HEK293 (cell line): ENCODE measurements around the gene ARHGEF7.

Experiments
- CTCF ChIA-PET: fragments of 350-600 bp; formaldehyde crosslinking; extraction: SDS; loops from one replicate; lab custom pipeline; 2021; ENCODE audit warnings: antibody characterized with exemption; lab: Yijun Ruan, JAX
- POLR2A ChIA-PET: fragments of 300-600 bp; formaldehyde crosslinking; extraction: SDS; loops from one replicate; lab custom pipeline; 2020; ENCODE audit warnings: antibody characterized with exemption, inconsistent platforms; lab: Yijun Ruan, JAX
- H3K27ac ChIP-seq: fragments of 200-500 bp; sonication (Bioruptor generic); 2 replicates; pipeline ENCODE4 v1.5.1; 2014; ENCODE audit warnings: low read depth, low read length, control low read depth, inconsistent platforms; ENCODE audit errors: extremely low read depth
- H3K36me3 ChIP-seq, 2 experiments: fragments of 200-500 bp in 1 of 2; sonication (Bioruptor generic) in 1 of 2; 1 replicate in 1 of 2; 2 replicates in 1 of 2; pipeline ENCODE4 v1.5.1; 2014 to 2017; ENCODE audit warnings: inconsistent platforms in 2 of 2, low read length in 2 of 2; ENCODE audit not compliant: control insufficient read depth in 2 of 2, insufficient read depth in 1 of 2
- H3K4me1 ChIP-seq: fragments of 200-500 bp; sonication (Bioruptor generic); 2 replicates; pipeline ENCODE4 v1.5.1; 2014; ENCODE audit warnings: mild to moderate bottlenecking, low read length, inconsistent platforms; ENCODE audit not compliant: control insufficient read depth, insufficient read depth
- H3K4me3 ChIP-seq: 2 replicates; pipeline ENCODE4 v1.5.1; 2011; ENCODE audit warnings: low read depth, mild to moderate bottlenecking, control low read depth, low read length, moderate library complexity
- H3K9me3 ChIP-seq: fragments of 200-500 bp; sonication (Bioruptor generic); 2 replicates; pipeline ENCODE4 v1.5.1; 2014; ENCODE audit warnings: low read depth, low read length, inconsistent platforms; ENCODE audit not compliant: control insufficient read depth, insufficient read depth
- HOXA7 ChIP-seq: sonication (generic); formaldehyde crosslinking; IDR thresholded peaks from 2 replicates; pipeline ENCODE4 v1.8.1; 2022; ENCODE audit warnings: missing genetic modification reagents, borderline replicate concordance
- KLF16 ChIP-seq: fragments of 450-650 bp; formaldehyde crosslinking; IDR thresholded peaks from 2 replicates; pipeline ENCODE4 v1.5.1; 2017; ENCODE audit warnings: missing biosample characterization, missing genetic modification characterization
- SP3 ChIP-seq: fragments of 450-650 bp; formaldehyde crosslinking; IDR thresholded peaks from 2 replicates; pipeline ENCODE4 v1.5.1; 2016; ENCODE audit warnings: missing biosample characterization, missing genetic modification characterization
- YY1 ChIP-seq: fragments of 450-650 bp; formaldehyde crosslinking; IDR thresholded peaks from 2 replicates; pipeline ENCODE4 v1.5.1; 2018; ENCODE audit warnings: missing biosample characterization, missing genetic modification characterization
- ZFP37 ChIP-seq: fragments of 450-650 bp; formaldehyde crosslinking; IDR thresholded peaks from 2 replicates; pipeline ENCODE4 v1.5.1; 2016; ENCODE audit warnings: missing biosample characterization, missing genetic modification characterization
- ZNF214 ChIP-seq: fragments of 450-650 bp; formaldehyde crosslinking; IDR thresholded peaks from 2 replicates; pipeline ENCODE4 v1.5.1; 2017; ENCODE audit warnings: missing biosample characterization, mild to moderate bottlenecking, missing genetic modification characterization, borderline replicate concordance
- ZNF266 ChIP-seq: fragments of 450-650 bp; formaldehyde crosslinking; IDR thresholded peaks from 2 replicates; pipeline ENCODE4 v1.5.1; 2016; ENCODE audit warnings: missing biosample characterization, missing genetic modification characterization, low read depth
- ZNF600 ChIP-seq: fragments of 450-650 bp; formaldehyde crosslinking; IDR thresholded peaks from 2 replicates; pipeline ENCODE4 v1.5.1; 2016; ENCODE audit warnings: missing biosample characterization, missing genetic modification characterization
- ZNF624 ChIP-seq: fragments of 450-650 bp; formaldehyde crosslinking; IDR thresholded peaks from 2 replicates; pipeline ENCODE4 v1.5.1; 2017; ENCODE audit warnings: missing biosample characterization, missing genetic modification characterization
- TF ChIP-seq, protein P1 (sequence below): fragments of 450-650 bp; formaldehyde crosslinking; IDR thresholded peaks from 2 replicates; pipeline ENCODE4 v1.5.1; 2016; ENCODE audit warnings: missing biosample characterization, missing genetic modification characterization
- TF ChIP-seq, protein P2 (sequence below): fragments of 450-650 bp; formaldehyde crosslinking; IDR thresholded peaks from 2 replicates; pipeline ENCODE4 v1.5.1; 2016; ENCODE audit warnings: missing biosample characterization, missing genetic modification characterization
- TF ChIP-seq, protein P3 (sequence below): fragments of 450-650 bp; formaldehyde crosslinking; IDR thresholded peaks from 2 replicates; pipeline ENCODE4 v1.5.1; 2017; ENCODE audit warnings: missing biosample characterization, missing genetic modification characterization
- TF ChIP-seq, protein P4 (sequence below): sonication (generic); formaldehyde crosslinking; IDR thresholded peaks from 2 replicates; pipeline ENCODE4 v1.8.1; 2022; ENCODE audit warnings: mild to moderate bottlenecking, moderate library complexity, missing genetic modification reagents
- TF ChIP-seq, protein P5 (sequence below): fragments of 450-650 bp; formaldehyde crosslinking; IDR thresholded peaks from 2 replicates; pipeline ENCODE4 v1.5.1; 2016; ENCODE audit warnings: missing biosample characterization, missing genetic modification characterization
- TF ChIP-seq, protein P6 (sequence below): fragments of 450-650 bp; formaldehyde crosslinking; optimal IDR thresholded peaks from 2 replicates; pipeline ENCODE3; 2016; ENCODE audit warnings: missing biosample characterization, mild to moderate bottlenecking, missing genetic modification characterization
- TF ChIP-seq, protein P7 (sequence below): fragments of 450-650 bp; formaldehyde crosslinking; IDR thresholded peaks from 2 replicates; pipeline ENCODE4 v1.5.1; 2016; ENCODE audit warnings: missing biosample characterization, missing genetic modification characterization
- TF ChIP-seq, protein P8 (sequence below): fragments of 450-650 bp; formaldehyde crosslinking; IDR thresholded peaks from 2 replicates; pipeline ENCODE4 v1.5.0; 2017; ENCODE audit warnings: missing biosample characterization, missing genetic modification characterization, borderline replicate concordance

Gene ARHGEF7

DNA sequence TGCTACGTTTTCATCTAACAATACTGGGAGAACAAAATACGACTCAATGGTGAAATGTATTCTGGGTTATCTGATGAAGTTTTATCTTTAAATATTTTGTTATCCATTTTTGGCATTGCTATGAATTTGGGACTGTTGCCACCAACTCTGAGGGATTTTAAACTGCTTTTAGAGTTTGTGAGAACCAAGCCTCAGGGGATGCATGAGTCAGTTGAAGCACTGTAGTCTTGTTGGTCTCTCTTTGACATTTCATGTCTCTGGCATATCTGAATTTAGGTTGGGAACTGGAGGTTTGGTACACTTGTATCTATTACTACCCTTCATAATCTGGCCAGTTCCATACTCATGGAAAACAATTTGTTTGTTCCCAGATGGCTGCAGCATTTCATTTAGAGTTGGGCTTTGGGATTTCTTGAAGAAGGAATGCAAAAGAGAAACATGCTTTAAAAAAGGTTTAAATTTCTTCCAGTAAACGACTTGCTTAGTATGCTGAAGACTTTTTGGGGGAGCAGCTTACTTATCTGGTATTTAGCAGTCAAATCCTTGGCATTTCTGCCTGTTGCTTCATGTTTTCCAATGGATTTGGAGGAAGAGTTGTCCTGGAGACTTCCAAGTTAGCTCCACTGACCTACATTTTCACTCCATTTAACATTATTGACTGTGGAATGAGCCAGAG lies 28.9 kb downstream of the ARHGEF7 start:
- ChIA-PET POLR2A (no interaction called here), CTCF (interaction anchor here (1.1 kb wide), 1 partner anchor 72 kb away, joined by 7 read pairs; no protein-coding TSS in a partner anchor)
- Histone ChIP-seq H3K36me3 (no peaks in the 10 kb centered on the region), H3K27ac (no peak overlapping the region), H3K4me3 (no peak overlapping the region), H3K9me3 (no peaks in the 10 kb centered on the region), H3K4me1 (no peaks in the 10 kb centered on the region)
- TF ChIP-seq, protein P1, sequence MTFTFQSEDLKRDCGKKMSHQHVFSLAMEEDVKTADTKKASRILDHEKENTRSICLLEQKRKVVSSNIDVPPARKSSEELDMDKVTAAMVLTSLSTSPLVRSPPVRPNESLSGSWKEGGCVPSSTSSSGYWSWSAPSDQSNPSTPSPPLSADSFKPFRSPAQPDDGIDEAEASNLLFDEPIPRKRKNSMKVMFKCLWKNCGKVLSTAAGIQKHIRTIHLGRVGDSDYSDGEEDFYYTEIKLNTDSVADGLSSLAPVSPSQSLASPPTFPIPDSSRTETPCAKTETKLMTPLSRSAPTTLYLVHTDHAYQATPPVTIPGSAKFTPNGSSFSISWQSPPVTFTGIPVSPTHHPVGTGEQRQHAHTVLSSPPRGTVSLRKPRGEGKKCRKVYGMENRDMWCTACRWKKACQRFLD (tag by site-specific recombination): no peak
- TF ChIP-seq ZNF266 (tag by site-specific recombination): no peak
- TF ChIP-seq, protein P2, sequence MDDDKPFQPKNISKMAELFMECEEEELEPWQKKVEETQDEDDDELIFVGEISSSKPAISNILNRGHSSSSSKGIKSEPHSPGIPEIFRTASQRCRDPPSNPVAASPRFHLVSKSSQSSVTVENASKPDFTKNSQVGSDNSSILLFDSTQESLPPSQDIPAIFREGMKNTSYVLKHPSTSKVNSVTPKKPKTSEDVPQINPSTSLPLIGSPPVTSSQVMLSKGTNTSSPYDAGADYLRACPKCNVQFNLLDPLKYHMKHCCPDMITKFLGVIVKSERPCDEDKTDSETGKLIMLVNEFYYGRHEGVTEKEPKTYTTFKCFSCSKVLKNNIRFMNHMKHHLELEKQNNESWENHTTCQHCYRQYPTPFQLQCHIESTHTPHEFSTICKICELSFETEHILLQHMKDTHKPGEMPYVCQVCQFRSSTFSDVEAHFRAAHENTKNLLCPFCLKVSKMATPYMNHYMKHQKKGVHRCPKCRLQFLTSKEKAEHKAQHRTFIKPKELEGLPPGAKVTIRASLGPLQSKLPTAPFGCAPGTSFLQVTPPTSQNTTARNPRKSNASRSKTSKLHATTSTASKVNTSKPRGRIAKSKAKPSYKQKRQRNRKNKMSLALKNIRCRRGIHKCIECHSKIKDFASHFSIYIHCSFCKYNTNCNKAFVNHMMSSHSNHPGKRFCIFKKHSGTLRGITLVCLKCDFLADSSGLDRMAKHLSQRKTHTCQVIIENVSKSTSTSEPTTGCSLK (tag by site-specific recombination): no peak
- TF ChIP-seq, protein P3, sequence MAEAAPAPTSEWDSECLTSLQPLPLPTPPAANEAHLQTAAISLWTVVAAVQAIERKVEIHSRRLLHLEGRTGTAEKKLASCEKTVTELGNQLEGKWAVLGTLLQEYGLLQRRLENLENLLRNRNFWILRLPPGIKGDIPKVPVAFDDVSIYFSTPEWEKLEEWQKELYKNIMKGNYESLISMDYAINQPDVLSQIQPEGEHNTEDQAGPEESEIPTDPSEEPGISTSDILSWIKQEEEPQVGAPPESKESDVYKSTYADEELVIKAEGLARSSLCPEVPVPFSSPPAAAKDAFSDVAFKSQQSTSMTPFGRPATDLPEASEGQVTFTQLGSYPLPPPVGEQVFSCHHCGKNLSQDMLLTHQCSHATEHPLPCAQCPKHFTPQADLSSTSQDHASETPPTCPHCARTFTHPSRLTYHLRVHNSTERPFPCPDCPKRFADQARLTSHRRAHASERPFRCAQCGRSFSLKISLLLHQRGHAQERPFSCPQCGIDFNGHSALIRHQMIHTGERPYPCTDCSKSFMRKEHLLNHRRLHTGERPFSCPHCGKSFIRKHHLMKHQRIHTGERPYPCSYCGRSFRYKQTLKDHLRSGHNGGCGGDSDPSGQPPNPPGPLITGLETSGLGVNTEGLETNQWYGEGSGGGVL (tag by site-specific recombination): no peak
- TF ChIP-seq, protein P4, sequence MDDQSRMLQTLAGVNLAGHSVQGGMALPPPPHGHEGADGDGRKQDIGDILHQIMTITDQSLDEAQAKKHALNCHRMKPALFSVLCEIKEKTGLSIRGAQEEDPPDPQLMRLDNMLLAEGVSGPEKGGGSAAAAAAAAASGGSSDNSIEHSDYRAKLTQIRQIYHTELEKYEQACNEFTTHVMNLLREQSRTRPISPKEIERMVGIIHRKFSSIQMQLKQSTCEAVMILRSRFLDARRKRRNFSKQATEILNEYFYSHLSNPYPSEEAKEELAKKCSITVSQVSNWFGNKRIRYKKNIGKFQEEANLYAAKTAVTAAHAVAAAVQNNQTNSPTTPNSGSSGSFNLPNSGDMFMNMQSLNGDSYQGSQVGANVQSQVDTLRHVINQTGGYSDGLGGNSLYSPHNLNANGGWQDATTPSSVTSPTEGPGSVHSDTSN (CRISPR knock-in tag): no peak
- no peak for TF ChIP-seq ZNF624
- TF ChIP-seq ZNF600 (tag by site-specific recombination): no peak
- no peak for TF ChIP-seq KLF16 (tag by site-specific recombination)
- TF ChIP-seq, protein P5, sequence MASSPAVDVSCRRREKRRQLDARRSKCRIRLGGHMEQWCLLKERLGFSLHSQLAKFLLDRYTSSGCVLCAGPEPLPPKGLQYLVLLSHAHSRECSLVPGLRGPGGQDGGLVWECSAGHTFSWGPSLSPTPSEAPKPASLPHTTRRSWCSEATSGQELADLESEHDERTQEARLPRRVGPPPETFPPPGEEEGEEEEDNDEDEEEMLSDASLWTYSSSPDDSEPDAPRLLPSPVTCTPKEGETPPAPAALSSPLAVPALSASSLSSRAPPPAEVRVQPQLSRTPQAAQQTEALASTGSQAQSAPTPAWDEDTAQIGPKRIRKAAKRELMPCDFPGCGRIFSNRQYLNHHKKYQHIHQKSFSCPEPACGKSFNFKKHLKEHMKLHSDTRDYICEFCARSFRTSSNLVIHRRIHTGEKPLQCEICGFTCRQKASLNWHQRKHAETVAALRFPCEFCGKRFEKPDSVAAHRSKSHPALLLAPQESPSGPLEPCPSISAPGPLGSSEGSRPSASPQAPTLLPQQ (tag by site-specific recombination): no peak
- TF ChIP-seq, protein P6, sequence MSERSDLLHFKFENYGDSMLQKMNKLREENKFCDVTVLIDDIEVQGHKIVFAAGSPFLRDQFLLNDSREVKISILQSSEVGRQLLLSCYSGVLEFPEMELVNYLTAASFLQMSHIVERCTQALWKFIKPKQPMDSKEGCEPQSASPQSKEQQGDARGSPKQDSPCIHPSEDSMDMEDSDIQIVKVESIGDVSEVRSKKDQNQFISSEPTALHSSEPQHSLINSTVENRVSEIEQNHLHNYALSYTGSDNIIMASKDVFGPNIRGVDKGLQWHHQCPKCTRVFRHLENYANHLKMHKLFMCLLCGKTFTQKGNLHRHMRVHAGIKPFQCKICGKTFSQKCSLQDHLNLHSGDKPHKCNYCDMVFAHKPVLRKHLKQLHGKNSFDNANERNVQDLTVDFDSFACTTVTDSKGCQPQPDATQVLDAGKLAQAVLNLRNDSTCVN (tag by site-specific recombination): no peak
- TF ChIP-seq, protein P7, sequence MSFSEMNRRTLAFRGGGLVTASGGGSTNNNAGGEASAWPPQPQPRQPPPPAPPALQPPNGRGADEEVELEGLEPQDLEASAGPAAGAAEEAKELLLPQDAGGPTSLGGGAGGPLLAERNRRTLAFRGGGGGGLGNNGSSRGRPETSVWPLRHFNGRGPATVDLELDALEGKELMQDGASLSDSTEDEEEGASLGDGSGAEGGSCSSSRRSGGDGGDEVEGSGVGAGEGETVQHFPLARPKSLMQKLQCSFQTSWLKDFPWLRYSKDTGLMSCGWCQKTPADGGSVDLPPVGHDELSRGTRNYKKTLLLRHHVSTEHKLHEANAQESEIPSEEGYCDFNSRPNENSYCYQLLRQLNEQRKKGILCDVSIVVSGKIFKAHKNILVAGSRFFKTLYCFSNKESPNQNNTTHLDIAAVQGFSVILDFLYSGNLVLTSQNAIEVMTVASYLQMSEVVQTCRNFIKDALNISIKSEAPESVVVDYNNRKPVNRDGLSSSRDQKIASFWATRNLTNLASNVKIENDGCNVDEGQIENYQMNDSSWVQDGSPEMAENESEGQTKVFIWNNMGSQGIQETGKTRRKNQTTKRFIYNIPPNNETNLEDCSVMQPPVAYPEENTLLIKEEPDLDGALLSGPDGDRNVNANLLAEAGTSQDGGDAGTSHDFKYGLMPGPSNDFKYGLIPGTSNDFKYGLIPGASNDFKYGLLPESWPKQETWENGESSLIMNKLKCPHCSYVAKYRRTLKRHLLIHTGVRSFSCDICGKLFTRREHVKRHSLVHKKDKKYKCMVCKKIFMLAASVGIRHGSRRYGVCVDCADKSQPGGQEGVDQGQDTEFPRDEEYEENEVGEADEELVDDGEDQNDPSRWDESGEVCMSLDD (tag by site-specific recombination): no peak
- no peak for TF ChIP-seq YY1 (tag by site-specific recombination)
- no peak for TF ChIP-seq ZFP37
- TF ChIP-seq SP3 (tag by site-specific recombination): no peak
- TF ChIP-seq, protein P8, sequence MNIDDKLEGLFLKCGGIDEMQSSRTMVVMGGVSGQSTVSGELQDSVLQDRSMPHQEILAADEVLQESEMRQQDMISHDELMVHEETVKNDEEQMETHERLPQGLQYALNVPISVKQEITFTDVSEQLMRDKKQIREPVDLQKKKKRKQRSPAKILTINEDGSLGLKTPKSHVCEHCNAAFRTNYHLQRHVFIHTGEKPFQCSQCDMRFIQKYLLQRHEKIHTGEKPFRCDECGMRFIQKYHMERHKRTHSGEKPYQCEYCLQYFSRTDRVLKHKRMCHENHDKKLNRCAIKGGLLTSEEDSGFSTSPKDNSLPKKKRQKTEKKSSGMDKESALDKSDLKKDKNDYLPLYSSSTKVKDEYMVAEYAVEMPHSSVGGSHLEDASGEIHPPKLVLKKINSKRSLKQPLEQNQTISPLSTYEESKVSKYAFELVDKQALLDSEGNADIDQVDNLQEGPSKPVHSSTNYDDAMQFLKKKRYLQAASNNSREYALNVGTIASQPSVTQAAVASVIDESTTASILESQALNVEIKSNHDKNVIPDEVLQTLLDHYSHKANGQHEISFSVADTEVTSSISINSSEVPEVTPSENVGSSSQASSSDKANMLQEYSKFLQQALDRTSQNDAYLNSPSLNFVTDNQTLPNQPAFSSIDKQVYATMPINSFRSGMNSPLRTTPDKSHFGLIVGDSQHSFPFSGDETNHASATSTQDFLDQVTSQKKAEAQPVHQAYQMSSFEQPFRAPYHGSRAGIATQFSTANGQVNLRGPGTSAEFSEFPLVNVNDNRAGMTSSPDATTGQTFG (tag by site-specific recombination): no peak
- no peak for TF ChIP-seq ZNF214 (tag by site-specific recombination)
- no peak for TF ChIP-seq HOXA7 (CRISPR knock-in tag)
